Prostate gland (tissue), 2 donors: ENCODE data around the gene DKK3.

Experiments
- CTCF ChIP-seq, 4 experiments: fragments of 200-600 bp in 2 of 4; fragments of 450-650 bp in 2 of 4; sonication (generic) in 2 of 4; IDR thresholded peaks; 1 replicate in 3 of 4; 2 replicates in 1 of 4; pipeline ENCODE4 v1.5.1; 2016 to 2019; ENCODE audit warnings: antibody characterized with exemption in 4 of 4, mild to moderate bottlenecking in 2 of 4, moderate library complexity in 2 of 4
- POLR2A ChIP-seq: fragments of 450-650 bp; IDR thresholded peaks from one replicate; pipeline ENCODE4 v1.6.1; 2016; ENCODE audit warnings: antibody characterized with exemption, mild to moderate bottlenecking

GRCh38 chr11:11977206-11977938 lies 31.1 kb downstream of the DKK3 start:
- TF ChIP-seq CTCF (IDR thresholded peaks at IDR 0.05) (no peak), POLR2A (no peak)
